HTERT RPE-1 (cell line): Measurements from ENCODE around the gene GABPA.

Experiments
- in situ Hi-C: fragments of 300-500 bp; cut with MboI; formaldehyde crosslinking; loops from 4 replicates; pipeline ENCODE4 v1.14.3; 2020; ENCODE audit warnings: low sequenced_read_pairs

Gene GABPA

GRCh38 chr21:25807191-25807590, 72.4 kb downstream of the GABPA start:
- in situ Hi-C loops: no loop called here

GRCh38 chr21:25809013-25809412, 74.2 kb downstream of the GABPA start:
- in situ Hi-C loops: no loop called here

DNA sequence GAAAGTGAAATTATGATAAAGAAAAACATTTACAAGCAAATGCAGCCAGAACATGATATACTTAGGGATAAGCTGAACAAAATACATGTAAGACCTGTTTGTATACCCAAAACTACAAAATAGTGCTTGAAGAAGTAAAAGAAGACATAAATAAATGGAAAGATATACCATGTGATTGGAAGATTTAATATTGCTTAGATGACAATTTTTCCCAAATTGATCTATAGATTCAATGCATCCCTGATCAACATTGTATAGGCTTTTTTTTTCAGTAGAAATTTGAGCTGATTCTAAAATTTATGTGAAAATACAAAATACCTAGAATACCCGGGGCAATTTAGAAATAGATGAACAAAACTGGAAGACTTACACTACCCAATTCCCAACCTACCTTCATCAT, 76.4 kb downstream of the GABPA start:
- in situ Hi-C loops: no loop called here

GRCh38 chr21:25813917-25814316, 79.1 kb downstream of the GABPA start:
- in situ Hi-C loops: no loop called here

- in situ Hi-C loops: no loop called here
Observed at GRCh38 chr21:25818121-25818520, 83.3 kb downstream of the GABPA start.

- in situ Hi-C loops: no loop called here
Observed at GRCh38 chr21:25818551-25818950, 83.8 kb downstream of the GABPA start.
